Peyer's patch (tissue), 4 donors: ENCODE results near the gene AP3S1. TPM values are rescaled to one million over a fixed set of nuclear protein-coding genes. Genes with fewer than 3 reads are reported as not detected.
"Not testable (repeated sequence)": the region's sequence is repeated elsewhere in the genome, so short reads cannot be mapped to it uniquely, and the experiment has no call there.

Experiments used
- DNase-seq, 3 donors: peaks; one replicate each; pipeline ENCODE4 v3.0.0-alpha.2; 2017 to 2019
- H3K27ac ChIP-seq, 4 donors: fragments of 200-600 bp; sonication (generic); one replicate each; pipeline ENCODE4 v1.5.1; 2016 to 2019
- H3K27me3 ChIP-seq, 2 donors: fragments of 200-600 bp; sonication (generic); one replicate each; pipeline ENCODE4 v1.5.1; 2019
- H3K36me3 ChIP-seq, 3 donors: fragments of 200-600 bp; sonication (generic); one replicate each; pipeline ENCODE4 v1.5.1; 2016 to 2019
- H3K4me1 ChIP-seq, 4 donors: fragments of 200-600 bp; sonication (generic); one replicate each; pipeline ENCODE4 v1.5.1; 2016 to 2019
- H3K4me3 ChIP-seq, 4 donors: fragments of 200-600 bp; sonication (generic); 1 replicate in 3 of 4; 2 replicates in 1 of 4; pipeline ENCODE4 v1.5.1; 2016 to 2019; ENCODE audit warnings: mild to moderate bottlenecking in 1 of 4
- H3K9me3 ChIP-seq, 4 donors: fragments of 200-600 bp; sonication (generic); one replicate each; pipeline ENCODE4 v1.5.1; 2016 to 2019; ENCODE audit warnings: mild to moderate bottlenecking in 1 of 4
- POLR2A ChIP-seq, 2 donors: fragments of 450-650 bp; IDR thresholded peaks; one replicate each; pipeline ENCODE4 v1.5.1; 2017; ENCODE audit warnings: antibody characterized with exemption in 2 of 2, mild to moderate bottlenecking in 2 of 2, moderate library complexity in 2 of 2
- total RNA-seq, 4 donors: library from RNA; depleted of rRNA; stranded (reverse); fragments of >200 nt; gene quantifications; one replicate each; pipeline ENCODE4 v1.1.0, GENCODE V29; 2016
- TF ChIP-seq, protein P1 (sequence below), 6 experiments: fragments of 450-650 bp in 4 of 6; fragments of 200-600 bp in 2 of 6; sonication (generic) in 1 of 6; IDR thresholded peaks; one replicate each; pipeline ENCODE4 v1.5.1; 2017 to 2019; ENCODE audit warnings: antibody characterized with exemption in 6 of 6, mild to moderate bottlenecking in 3 of 6, moderate library complexity in 1 of 6

The AP3S1 gene
- total RNA-seq, 4 donors from 2014 or later = 47.2 to 113 (median 77.9) TPM

DNA sequence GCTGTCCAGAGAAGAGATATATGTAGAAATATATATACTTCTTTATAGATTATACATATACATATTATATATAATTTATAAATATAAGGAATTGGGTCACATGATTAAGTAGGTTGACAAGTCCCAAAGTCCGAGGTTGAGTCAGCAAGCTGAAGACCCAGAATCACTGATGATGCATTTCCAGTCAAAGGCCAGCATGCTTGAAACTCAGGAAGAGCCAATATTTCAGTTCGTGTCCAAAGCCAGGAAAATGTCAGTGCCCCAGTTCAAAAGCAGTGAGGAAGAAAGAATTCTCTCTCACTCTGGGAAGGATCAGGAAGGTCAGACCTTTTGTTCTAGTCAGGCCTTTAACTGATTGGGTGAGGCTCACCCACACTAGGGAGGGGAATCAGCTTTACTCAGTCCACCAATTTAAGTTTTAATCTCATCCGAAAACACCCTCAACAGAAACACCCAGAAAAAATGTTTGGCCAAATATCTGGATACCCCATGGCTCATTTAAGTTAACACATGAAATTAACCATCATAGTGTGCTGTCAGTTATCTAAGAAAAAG is 78.5 kb downstream of the AP3S1 start:
- H3K9me3 ChIP-seq = no peaks in the 10 kb centered on the region
- no peaks in the 10 kb centered on the region for H3K4me1 ChIP-seq
- H3K36me3 ChIP-seq = no peaks in the 10 kb centered on the region
- TF ChIP-seq POLR2A (IDR thresholded peaks at IDR 0.05) = no peak
- H3K27ac ChIP-seq = no peak overlapping the region
- no peaks in the 10 kb centered on the region for H3K27me3 ChIP-seq
- no peak for DNase-seq
- H3K4me3 ChIP-seq = no peak overlapping the region

GRCh38 chr5:115928578-115929407 is 87.1 kb downstream of the AP3S1 start:
- not testable (repeated sequence) for H3K36me3 ChIP-seq, H3K4me1 ChIP-seq

DNA sequence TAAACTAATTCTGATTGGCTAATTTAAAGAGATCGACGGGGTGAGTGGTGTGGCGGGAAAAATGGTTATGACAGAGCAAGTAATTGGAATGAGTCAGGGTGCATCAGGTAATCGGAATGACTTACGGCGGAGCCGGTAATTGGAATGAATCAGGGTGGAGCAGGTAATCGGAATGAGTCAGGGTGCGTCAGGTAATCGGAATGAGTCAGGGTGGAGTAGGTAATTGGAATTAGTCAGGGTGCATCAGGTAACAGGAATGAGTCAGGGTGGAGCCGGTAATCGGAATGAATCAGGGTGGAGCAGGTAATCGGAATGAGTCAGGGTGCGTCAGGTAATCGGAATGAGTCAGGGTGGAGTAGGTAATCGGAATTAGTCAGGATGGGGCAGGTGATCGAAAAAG is 88.4 kb downstream of the AP3S1 start:
- not testable (repeated sequence) for H3K4me1 ChIP-seq, H3K9me3 ChIP-seq, H3K36me3 ChIP-seq, DNase-seq, H3K27me3 ChIP-seq, H3K27ac ChIP-seq, H3K4me3 ChIP-seq

More at GRCh38 chr5:115928578-115929407, 87.1 kb downstream of the AP3S1 start:
- H3K27me3 ChIP-seq, DNase-seq, H3K9me3 ChIP-seq, H3K4me3 ChIP-seq, H3K27ac ChIP-seq: not testable (repeated sequence)

DNA sequence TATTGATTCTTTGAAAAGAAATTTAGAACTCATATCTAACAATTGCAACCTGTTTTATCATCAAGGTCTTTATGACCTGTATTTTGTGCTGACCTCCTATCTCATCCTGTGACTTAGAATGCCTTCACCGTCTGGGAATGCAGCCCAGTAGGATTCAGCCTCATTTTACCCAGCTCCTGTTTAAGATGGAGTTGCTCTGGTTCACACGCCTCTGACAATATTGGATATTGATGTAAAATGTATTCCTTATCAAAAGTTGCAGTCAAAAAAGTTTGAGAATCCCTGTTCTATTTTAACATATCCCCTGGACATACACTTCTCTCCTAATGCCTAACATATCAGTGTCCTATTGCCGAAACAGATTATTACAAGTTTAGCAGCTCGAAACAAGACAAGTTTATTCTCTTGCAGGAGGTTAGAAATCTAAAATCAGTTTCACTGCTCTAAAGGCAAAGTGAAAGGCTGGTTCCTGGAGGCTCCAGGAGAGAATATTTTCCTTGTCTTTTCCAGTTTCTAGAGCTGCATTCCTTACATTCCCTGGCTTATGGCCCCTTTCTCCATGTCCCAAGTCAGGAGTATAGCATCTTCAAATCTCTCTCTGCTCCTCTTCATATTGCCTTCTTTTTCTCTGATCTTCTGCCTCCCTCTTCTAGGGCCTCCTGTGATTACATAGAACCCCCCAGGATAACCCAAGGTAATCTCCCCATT is 89.0 kb downstream of the AP3S1 start:
- Histone ChIP-seq H3K4me3 (no peak overlapping the region), H3K27me3 (no peaks in the 10 kb centered on the region), H3K36me3 (no peaks in the 10 kb centered on the region), H3K4me1 (no peaks in the 10 kb centered on the region), H3K27ac (no peak overlapping the region), H3K9me3 (no peaks in the 10 kb centered on the region)
- TF ChIP-seq, protein P1, sequence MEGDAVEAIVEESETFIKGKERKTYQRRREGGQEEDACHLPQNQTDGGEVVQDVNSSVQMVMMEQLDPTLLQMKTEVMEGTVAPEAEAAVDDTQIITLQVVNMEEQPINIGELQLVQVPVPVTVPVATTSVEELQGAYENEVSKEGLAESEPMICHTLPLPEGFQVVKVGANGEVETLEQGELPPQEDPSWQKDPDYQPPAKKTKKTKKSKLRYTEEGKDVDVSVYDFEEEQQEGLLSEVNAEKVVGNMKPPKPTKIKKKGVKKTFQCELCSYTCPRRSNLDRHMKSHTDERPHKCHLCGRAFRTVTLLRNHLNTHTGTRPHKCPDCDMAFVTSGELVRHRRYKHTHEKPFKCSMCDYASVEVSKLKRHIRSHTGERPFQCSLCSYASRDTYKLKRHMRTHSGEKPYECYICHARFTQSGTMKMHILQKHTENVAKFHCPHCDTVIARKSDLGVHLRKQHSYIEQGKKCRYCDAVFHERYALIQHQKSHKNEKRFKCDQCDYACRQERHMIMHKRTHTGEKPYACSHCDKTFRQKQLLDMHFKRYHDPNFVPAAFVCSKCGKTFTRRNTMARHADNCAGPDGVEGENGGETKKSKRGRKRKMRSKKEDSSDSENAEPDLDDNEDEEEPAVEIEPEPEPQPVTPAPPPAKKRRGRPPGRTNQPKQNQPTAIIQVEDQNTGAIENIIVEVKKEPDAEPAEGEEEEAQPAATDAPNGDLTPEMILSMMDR (IDR thresholded peaks at IDR 0.05) = no peak
- TF ChIP-seq POLR2A (IDR thresholded peaks at IDR 0.05) = no peak
- no peak for DNase-seq

GRCh38 chr5:115932991-115933390 is 91.3 kb downstream of the AP3S1 start:
- no peaks in the 10 kb centered on the region for H3K36me3 ChIP-seq
- no peaks in the 10 kb centered on the region for H3K4me1 ChIP-seq
- H3K27ac ChIP-seq = no peak overlapping the region
- no peaks in the 10 kb centered on the region for H3K27me3 ChIP-seq
- H3K9me3 ChIP-seq = no peaks in the 10 kb centered on the region
- H3K4me3 ChIP-seq = no peak overlapping the region
- no peak for TF ChIP-seq POLR2A (IDR thresholded peaks at IDR 0.05)
- TF ChIP-seq, protein P1 (IDR thresholded peaks at IDR 0.05) = no peak
- DNase-seq = no peak

DNA sequence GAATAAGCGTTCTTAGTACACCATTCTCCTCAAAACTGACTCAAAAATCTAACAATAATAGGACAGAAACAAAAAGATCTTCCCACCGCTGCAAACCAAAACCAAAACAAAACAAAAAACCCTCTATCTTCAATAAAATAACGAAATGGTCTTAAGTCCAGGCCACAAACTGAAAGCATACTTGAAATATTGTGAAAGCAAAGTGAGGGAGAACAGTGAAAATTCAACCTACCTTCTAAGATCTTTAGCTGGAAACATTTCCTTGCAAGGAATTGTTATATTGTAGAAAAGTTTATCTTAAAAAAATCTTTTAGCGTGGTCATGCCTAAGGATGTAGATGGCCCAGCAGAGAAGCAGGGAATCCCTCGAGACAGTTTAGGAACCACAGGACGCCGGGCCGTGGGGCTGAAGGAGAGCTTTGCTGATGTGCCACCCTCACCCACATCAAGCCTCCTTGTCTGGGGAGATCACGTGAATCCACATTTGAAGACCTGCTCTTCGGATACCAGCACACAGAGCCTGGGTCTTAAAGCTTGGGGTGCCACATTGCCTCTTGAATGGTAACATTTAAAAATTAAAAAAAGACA is 92.7 kb downstream of the AP3S1 start:
- H3K27me3 ChIP-seq = no peaks in the 10 kb centered on the region
- TF ChIP-seq POLR2A (IDR thresholded peaks at IDR 0.05) = no peak
- TF ChIP-seq, protein P1 (IDR thresholded peaks at IDR 0.05) = no peak
- no peaks in the 10 kb centered on the region for H3K4me1 ChIP-seq
- H3K27ac ChIP-seq = no peak overlapping the region
- H3K4me3 ChIP-seq = no peak overlapping the region
- no peak for DNase-seq
- H3K36me3 ChIP-seq = no peaks in the 10 kb centered on the region
- no peaks in the 10 kb centered on the region for H3K9me3 ChIP-seq

- no peaks in the 10 kb centered on the region for H3K36me3 ChIP-seq
- H3K27ac ChIP-seq = no peak overlapping the region
- H3K4me3 ChIP-seq = no peak overlapping the region
- H3K4me1 ChIP-seq = no peaks in the 10 kb centered on the region
- TF ChIP-seq, protein P1 (IDR thresholded peaks at IDR 0.05) = no peak
- TF ChIP-seq POLR2A (IDR thresholded peaks at IDR 0.05) = no peak
- no peaks in the 10 kb centered on the region for H3K9me3 ChIP-seq
- H3K27me3 ChIP-seq = no peaks in the 10 kb centered on the region
- DNase-seq = no peak
Observed at GRCh38 chr5:115936031-115936430, 94.3 kb downstream of the AP3S1 start.
